Mammary epithelial cell (primary cell): Measurements from ENCODE around the gene B4GALNT3.

Experiments
- EZH2 ChIP-seq: IDR thresholded peaks from 2 replicates; pipeline ENCODE4 v1.6.1; 2012; ENCODE audit warnings: low read length, inconsistent platforms, borderline replicate concordance
- TF ChIP-seq, protein P1 (sequence below), 2 donors: IDR thresholded peaks in 1 of 2; conservative IDR thresholded peaks in 1 of 2; 2 replicates each; pipeline ENCODE4 v1.5.1; 2011 to 2012; ENCODE audit warnings: inconsistent platforms in 2 of 2, low read length in 2 of 2, mild to moderate bottlenecking in 2 of 2, control low read depth in 1 of 2, low read depth in 1 of 2; ENCODE audit not compliant: insufficient read depth in 1 of 2; ENCODE audit errors: extremely low read depth in 1 of 2

DNA sequence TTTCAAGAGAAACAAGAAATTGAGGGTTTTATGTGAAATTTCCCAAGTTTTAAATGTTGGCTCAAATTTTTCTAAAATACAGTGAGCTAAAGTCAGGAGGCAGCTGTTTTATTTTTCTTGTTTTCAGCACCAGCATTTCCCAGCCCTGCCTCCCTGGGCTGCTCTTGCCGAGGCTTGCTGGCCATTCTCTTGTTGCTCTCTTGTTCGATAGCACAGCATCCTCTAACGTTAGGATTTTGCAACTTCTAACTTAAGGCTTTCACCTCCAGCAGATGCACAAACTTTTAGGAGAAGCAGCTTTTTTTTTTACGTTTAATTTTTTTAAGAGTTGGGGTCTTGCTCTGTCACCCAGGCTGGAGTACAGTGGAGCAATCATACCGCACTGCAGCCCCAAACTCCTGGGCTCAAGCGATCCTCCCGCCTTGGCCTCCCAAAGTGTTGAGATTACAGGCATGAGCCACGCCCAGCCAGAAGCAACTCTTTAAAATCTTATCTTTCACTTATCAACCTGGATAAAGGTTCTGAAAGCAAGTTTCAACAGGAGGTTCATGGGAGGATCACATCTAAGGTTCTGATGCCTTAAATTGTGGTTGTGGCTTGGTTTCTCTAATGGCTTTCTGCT, 40.2 kb downstream of the B4GALNT3 start:
- TF ChIP-seq, protein P1, sequence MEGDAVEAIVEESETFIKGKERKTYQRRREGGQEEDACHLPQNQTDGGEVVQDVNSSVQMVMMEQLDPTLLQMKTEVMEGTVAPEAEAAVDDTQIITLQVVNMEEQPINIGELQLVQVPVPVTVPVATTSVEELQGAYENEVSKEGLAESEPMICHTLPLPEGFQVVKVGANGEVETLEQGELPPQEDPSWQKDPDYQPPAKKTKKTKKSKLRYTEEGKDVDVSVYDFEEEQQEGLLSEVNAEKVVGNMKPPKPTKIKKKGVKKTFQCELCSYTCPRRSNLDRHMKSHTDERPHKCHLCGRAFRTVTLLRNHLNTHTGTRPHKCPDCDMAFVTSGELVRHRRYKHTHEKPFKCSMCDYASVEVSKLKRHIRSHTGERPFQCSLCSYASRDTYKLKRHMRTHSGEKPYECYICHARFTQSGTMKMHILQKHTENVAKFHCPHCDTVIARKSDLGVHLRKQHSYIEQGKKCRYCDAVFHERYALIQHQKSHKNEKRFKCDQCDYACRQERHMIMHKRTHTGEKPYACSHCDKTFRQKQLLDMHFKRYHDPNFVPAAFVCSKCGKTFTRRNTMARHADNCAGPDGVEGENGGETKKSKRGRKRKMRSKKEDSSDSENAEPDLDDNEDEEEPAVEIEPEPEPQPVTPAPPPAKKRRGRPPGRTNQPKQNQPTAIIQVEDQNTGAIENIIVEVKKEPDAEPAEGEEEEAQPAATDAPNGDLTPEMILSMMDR (conservative IDR thresholded peaks at IDR 0.05 in 1 of 2, IDR thresholded peaks at IDR 0.05 in 1 of 2; ENCODE audit: extremely low read depth in 1 of 2, insufficient read depth in 1 of 2, low read depth in 1 of 2, low read length in 2 of 2): no peak
- TF ChIP-seq EZH2: no peak
